LNCaP clone FGC (cell line): Measurements from ENCODE around the gene TTC7B.

Experiments used
- DNase-seq: peaks from one replicate; pipeline ENCODE4 v3.0.0-alpha.2; 2011; ENCODE audit warnings: low read depth
- H3K4me3 ChIP-seq: 2 replicates; pipeline ENCODE4 v1.5.1; 2011; ENCODE audit warnings: mild to moderate bottlenecking, low read depth, low read length, control low read depth
- TF ChIP-seq, protein P1 (sequence below): IDR thresholded peaks from 2 replicates; pipeline ENCODE4 v1.5.1; 2012; ENCODE audit warnings: mild to moderate bottlenecking; ENCODE audit not compliant: control insufficient read depth, insufficient read depth; ENCODE audit errors: extremely low read depth

The TTC7B gene

DNA sequence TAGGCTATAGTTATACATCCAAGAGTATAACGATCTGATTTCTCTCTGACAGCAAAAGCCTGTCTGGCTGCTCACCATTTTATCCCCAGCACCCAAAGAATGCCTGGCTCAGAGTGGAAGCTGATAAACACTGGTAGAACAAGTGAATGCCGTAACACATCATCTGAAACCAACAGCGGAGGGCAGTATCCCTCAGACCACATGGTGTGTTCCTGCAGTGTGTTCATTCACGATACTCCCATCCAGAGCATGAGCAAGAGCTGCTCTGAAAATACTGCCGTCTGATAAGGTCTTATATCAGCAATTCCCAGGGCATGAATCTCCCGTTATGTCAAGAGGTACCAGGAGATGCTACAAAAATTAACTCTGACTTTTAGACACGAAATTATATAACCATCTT lies 95.9 kb downstream of the TTC7B start:
- DNase-seq, result no peak
- TF ChIP-seq, protein P1, sequence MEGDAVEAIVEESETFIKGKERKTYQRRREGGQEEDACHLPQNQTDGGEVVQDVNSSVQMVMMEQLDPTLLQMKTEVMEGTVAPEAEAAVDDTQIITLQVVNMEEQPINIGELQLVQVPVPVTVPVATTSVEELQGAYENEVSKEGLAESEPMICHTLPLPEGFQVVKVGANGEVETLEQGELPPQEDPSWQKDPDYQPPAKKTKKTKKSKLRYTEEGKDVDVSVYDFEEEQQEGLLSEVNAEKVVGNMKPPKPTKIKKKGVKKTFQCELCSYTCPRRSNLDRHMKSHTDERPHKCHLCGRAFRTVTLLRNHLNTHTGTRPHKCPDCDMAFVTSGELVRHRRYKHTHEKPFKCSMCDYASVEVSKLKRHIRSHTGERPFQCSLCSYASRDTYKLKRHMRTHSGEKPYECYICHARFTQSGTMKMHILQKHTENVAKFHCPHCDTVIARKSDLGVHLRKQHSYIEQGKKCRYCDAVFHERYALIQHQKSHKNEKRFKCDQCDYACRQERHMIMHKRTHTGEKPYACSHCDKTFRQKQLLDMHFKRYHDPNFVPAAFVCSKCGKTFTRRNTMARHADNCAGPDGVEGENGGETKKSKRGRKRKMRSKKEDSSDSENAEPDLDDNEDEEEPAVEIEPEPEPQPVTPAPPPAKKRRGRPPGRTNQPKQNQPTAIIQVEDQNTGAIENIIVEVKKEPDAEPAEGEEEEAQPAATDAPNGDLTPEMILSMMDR, result peak; percentile 14; the same call in 1 of the 2 replicates
- no peak overlapping the region for H3K4me3 ChIP-seq

DNA sequence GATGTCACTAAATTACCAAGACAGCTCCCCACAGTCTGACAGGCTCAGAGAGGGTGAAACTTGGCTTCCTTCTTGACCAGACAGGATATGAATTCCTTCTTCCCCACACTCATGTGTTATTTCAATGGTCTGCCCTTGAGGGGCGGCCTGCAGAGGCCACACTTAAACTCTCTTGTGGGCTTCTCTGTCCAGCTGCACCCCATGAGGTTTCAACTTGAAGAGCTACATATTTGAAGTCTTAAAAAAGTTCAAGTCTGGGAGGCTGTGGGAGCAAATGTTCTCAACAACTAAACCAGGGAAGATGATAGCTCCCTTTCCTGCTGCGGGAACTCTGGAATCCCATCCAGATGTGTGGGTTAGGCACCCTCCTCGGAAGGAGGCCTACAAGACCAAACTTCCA lies 98.3 kb downstream of the TTC7B start:
- H3K4me3 ChIP-seq, result no peak overlapping the region
- no peak for DNase-seq
- TF ChIP-seq, protein P1, result no peak

DNA sequence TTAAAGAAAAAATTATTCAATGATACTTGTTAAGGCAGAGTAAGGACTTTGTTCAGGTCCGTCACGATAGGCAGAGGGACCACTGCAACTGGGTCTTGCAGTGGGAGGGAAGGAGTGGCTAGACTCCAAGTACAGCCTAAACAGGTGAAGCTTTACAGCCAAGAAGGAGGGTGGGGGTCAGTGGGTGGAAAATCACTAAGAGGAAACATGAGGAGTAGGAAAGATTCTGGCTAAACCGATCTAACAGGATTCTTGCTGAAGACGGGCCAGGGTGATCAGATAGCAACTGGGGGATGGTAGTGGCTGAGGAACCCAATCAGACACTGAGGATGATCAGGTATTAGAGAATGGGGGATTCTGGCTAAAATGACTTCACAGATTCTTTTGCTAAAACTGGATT lies 100.2 kb downstream of the TTC7B start:
- peak; percentile 92 for DNase-seq
- TF ChIP-seq, protein P1, result no peak
- H3K4me3 ChIP-seq, result peak overlapping the region; percentile 31

DNA sequence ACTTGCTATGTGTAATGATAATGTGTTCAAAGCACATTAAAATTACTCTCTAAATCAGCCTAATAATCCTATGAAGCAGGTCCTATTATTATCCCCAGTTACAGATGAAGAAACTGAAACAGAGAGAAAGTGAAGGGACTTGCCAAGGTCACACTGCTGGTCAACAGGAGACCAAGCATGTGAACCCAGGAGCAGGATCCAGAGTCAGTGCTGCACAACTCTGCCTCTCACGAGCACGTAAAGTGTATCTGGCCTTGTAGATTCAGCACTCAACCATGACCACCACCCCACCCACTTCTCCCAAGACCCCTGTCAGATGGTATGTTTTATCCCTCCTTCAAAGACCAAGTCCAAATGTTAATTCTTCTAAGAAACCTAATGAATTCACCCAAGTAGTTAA lies 100.7 kb downstream of the TTC7B start:
- no peak for DNase-seq
- TF ChIP-seq, protein P1, result no peak
- peak overlapping the region; percentile 22; the same call in 1 of the 2 replicates for H3K4me3 ChIP-seq

DNA sequence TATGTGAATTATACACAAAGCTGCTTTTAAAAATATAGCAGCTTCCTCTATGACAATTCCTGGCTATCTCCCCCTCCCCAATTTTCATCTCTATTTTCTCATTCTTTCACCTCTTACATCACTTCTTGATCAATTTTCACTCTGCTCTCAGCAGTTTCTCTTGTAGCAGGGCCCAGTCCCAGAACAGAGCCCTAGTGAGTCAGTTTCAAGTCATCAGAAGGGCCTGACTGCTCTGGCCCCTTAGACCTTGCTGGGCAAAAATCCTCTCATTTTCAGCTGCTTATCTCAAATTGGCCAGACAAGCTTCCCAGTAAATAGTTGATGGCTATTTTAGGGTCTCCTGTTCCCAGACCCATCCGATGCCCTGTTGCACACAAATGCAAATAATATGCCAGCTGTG lies 101.4 kb downstream of the TTC7B start:
- no peak overlapping the region for H3K4me3 ChIP-seq
- TF ChIP-seq, protein P1, result no peak
- no peak for DNase-seq

DNA sequence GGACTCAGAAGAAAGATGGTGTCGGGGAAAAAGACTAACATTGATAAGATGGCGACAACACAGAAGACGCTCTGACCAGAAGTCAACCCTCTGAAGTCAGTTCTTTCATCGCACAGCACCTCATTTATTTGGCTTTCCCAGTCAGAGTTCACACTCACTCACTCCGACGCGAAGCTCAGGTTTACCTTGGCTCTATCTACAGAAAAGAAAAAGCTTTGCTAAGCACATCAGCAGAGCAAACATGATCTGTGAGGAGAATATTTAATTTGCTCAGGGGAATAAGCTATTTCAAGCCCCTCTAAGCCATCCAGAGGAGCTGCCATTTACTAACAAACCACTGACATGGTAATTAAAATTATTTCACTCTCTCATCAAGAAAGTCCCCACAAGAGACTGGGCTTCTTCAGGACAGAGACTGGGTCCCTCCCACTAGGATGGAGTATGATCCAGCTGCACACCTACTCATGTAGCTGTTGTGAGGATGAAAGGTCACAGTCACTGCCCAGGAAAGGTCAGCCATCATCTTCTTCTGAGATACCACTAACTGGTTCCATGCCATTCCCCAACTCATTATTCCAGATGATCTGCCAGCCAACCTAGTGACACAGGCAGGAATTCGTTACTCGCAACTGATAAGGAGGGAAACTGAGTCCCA lies 111.4 kb downstream of the TTC7B start:
- no peak overlapping the region for H3K4me3 ChIP-seq
- no peak for DNase-seq
- TF ChIP-seq, protein P1, result no peak
